ENCODE measurements around the gene LBX1.

- TF ChIP-seq CTCF (IDR thresholded peaks at IDR 0.05) (no peak), SIN3A (IDR thresholded peaks at IDR 0.05; ENCODE audit: borderline replicate concordance, insufficient read depth, low read depth, low read length) (no peak)
These were observed 22.2 kb downstream of the LBX1 start for GRCh38 chr10:101207026-101207425.
